HG02678 (cell line): ENCODE results near the gene SELENOW.
"Not testable (repeated sequence)": the region's sequence is repeated elsewhere in the genome, so short reads cannot be mapped to it uniquely, and the experiment has no call there.

ENCODE experiments used
- ATAC-seq: cut with Tn5 transposase; IDR thresholded peaks from one replicate; pipeline ENCODE4 v1.9.1; 2021; ENCODE audit warnings: mild to moderate bottlenecking, moderate library complexity; ENCODE audit not compliant: unreplicated experiment

Gene SELENOW

GRCh38 chr19:47778049-47778953, at the start of gene SELENOW:
Gene SELENOW (plus strand): TSS chr19:47778703. CDS start chr19:47778786, 83 bp downstream.
- ATAC-seq: peak; percentile 89

- ATAC-seq: no peak
These were observed 49.1 kb upstream of the SELENOW start for GRCh38 chr19:47729468-47729798.

- ATAC-seq: no peak
These were observed 48.5 kb upstream of the SELENOW start for GRCh38 chr19:47729799-47730520.

DNA sequence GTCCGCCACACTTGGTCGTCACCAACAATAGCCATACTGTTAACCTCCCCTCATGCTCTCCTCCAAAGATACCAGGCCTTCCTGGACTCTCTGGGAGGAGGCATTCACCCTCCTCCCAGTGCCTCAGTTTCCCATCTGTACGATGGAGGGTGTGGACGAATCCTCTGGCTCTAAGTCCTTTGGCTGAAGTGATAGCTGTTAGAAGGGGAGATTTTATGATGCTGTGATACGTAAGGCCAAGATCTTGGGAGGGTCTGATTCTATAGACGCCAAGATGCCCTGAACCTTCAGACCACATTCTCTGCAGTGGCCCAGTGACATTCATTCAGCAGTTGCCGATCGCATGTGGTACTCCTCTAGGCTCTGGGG, 48.0 kb upstream of the SELENOW start:
- ATAC-seq: no peak

- no peak for ATAC-seq
These were observed 47.6 kb upstream of the SELENOW start for GRCh38 chr19:47730910-47731309.

DNA sequence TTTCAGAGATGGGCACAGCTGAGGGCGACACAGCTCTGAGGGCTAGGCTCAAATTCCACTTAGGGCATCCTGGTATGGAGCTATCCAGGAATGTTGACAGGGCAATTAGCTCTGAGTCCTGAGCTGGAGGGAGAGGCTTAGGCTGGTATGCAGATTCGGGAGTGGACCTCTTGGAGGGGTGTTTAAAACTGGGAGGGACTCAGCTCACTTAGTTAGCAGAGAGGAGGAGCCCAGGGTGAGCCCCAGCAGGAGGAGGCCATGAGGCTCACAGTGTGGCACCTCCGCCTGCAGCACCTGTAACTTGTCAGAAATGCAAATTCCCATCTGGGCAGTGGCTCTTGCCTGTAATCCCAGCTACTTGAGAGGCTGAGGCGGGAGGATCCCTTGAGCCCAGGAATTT, 43.4 kb upstream of the SELENOW start:
- ATAC-seq: no peak

DNA sequence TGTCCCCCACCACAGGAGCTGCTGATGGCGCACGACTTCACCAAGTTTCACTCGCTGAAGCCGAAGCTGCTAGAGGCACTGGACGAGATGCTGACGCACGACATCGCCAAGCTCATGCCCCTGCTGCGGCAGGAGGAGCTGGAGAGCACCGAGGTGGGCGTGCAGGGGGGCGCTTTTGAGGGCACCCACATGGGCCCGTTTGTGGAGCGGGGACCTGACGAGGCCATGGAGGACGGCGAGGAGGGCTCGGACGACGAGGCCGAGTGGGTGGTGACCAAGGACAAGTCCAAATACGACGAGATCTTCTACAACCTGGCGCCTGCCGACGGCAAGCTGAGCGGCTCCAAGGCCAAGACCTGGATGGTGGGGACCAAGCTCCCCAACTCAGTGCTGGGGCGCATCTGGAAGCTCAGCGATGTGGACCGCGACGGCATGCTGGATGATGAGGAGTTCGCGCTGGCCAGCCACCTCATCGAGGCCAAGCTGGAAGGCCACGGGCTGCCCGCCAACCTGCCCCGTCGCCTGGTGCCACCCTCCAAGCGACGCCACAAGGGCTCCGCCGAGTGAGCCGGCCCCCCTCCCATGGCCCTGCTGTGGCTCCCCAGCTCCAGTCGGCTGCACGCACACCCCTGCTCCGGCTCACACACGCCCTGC, 37.5 kb upstream of the SELENOW start:
- no peak for ATAC-seq

DNA sequence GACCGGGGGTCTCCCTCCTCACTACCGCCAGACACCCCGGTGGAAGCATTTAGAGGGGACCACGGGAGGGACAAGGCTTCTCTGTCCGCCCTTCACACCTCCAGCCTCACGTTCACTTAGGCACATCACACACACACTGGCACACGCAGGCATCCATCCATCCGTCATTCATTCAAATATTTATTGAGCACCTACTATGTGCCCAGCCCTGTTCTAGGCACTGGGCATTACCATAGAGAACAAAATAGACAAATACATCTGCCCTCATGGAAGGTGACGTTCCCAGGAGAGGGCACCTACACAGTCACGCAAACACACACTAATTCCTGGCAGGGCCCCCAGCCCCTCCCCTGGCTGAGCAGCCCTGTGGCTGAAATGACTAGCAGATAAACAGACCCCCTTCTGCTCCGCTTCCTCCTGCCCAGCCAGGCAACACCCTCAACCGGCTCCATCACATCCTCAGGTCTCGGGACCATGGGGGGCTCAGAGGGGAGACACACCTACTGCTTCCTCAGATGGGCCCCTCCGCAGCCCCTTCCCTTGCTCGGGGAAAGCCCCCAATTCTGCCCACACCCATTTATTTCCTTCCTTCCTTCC, 36.9 kb upstream of the SELENOW start:
- ATAC-seq: no peak

GRCh38 chr19:47742634-47743033, 35.9 kb upstream of the SELENOW start:
- ATAC-seq: no peak

DNA sequence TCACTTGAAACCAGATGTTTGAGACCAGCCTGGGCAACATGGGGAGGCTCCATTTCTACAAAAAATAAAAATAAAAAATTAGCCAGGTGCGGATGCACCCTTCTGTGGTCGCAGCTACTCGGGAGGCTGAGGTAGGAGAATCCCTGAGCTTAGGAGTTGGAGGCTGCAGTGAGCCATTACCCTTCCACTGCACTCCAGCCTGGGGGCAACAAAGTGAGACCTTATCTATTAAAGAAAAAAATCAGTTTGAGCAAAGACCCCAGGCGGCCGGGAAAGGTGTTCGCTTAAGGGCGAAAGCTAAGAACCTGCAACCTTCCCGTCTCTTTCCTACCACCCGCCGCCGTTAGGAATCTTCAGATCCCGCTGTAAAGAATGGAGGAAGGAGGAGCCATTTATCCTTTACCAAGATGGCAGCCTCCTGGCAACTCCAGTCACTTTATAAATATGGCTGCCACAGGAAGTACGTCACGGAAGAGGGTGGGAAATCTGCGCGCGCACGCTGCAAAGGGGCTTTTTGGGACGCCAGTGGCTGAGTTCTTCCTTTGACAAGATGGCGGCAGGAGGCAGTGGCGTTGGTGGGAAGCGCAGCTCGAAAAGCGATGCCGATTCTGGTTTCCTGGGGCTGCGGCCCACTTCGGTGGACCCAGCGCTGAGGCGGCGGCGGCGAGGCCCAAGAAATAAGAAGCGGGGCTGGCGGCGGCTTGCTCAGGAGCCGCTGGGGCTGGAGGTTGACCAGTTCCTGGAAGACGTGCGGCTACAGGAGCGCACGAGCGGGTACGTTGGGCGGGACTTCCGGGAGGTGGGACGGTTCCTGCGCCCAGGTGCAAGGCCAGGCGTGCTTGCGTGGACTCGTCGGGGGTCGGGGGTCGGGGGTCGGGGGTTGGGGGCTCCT, 33.2 kb upstream of the SELENOW start, which contains the start of gene NOP53:
NOP53 (plus strand) TSS at position 537 of the 892 bp plus-strand sequence; CDS start at position 551, 14 bp downstream.
- peak; percentile 76 for ATAC-seq

DNA sequence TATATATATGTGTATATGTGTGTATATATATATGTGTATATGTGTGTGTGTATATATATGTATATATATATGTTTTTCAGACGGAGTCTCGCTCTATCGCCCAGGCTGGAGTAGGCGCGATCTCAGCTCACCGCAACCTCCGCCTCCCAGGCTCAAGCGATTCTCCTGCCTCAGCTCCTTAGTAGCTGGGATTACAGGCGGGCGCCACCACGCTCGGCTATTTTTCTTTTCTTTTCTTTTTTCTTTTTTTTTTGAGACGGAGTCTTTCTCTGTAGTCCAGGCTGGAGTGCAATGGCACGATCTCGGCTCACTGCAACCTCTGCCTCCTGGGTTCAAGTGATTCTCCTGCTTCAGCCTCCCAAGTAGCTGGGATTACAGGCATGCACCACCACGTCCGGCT, 32.4 kb upstream of the SELENOW start:
- ATAC-seq: not testable (repeated sequence)

DNA sequence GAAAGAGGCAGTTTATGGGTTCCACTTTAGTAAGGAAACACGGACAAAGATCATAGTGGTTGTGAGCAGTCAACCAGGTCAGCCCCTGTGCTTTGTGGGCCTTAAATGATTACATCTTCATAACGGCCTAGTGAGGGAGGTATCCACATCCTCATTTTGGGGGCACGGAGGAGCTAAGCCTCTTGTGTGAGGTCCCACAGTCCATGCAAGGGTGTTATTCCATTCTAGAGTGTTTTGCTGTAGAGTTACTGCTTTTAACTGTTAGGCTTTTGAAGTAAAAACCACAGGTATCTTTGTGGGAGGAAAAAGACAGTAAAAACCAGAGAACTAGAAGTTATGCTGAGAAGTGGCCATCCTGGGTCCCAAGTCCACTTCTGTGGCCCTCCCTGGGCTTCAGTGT, 29.2 kb upstream of the SELENOW start:
- no peak for ATAC-seq

- no peak for ATAC-seq
These were observed 27.8 kb upstream of the SELENOW start for GRCh38 chr19:47750752-47751151.

DNA sequence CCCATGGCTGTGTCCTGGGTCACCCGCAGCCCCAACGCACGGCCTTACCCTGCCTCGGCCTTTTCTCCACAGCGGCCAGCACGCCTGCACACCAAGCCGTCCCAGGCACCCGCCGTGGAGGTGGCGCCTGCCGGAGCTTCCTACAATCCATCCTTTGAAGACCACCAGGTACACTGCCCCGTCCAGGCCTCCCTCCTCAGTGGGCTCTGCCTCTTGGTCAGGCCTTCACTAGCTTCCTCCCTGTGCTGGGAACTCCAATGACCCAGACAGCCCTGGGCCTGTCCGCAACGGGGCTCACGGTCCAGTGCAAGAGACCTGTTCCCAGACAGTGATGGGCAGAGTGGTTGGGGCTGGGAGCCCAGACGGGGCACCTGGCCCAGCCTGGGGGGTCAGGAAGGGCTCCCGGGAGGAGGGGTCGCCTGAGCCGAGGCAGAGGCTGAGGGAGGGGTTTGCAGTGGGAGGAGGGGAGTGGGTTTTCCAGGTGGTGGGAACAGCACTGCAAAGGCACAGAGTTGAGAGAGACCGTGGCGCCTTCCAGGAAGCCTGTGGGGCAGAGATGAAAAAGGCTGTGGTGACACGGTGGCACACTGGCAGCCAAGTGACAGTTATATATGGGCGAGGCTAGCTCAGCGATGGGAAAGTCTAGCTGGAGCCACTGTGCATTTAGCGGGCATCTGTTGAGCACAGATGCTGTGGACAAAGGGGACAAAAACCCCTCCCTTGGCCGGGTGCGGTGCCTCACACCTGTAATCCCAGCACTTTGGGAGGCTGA, 25.9 kb upstream of the SELENOW start:
- no peak for ATAC-seq

DNA sequence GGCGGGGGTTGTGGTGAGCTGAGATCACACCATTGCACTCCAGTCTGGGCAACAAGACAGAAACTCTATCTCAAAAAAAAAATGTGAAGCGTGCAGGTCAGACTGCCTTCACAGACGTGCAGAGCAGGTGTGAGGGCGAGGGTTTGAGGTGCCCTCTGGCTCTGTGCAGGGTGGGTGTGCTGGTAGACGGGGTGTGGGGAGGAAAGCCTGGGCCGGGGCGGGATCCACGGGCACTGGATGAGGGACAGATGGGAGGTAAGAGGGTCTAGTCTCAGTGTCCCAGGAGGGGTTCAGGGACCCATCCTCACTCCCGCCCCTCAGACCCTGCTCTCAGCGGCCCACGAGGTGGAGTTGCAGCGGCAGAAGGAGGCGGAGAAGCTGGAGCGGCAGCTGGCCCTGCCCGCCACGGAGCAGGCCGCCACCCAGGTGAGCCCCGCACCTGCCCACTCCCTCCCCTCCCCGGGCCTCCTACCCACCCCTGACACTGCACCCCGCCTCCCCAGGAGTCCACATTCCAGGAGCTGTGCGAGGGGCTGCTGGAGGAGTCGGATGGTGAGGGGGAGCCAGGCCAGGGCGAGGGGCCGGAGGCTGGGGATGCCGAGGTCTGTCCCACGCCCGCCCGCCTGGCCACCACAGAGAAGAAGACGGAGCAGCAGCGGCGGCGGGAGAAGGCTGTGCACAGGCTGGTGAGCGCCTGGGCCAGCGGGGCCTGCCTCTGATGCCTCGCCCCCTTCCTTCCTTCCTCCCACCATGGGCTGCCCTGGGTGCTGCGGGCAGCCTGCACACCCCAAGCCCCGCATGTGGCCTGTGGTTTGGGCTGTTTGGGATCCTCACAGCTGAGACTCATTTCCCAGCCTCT, 24.1 kb upstream of the SELENOW start:
- ATAC-seq: no peak

- ATAC-seq: no peak
These were observed 23.3 kb upstream of the SELENOW start for GRCh38 chr19:47755065-47755761.

DNA sequence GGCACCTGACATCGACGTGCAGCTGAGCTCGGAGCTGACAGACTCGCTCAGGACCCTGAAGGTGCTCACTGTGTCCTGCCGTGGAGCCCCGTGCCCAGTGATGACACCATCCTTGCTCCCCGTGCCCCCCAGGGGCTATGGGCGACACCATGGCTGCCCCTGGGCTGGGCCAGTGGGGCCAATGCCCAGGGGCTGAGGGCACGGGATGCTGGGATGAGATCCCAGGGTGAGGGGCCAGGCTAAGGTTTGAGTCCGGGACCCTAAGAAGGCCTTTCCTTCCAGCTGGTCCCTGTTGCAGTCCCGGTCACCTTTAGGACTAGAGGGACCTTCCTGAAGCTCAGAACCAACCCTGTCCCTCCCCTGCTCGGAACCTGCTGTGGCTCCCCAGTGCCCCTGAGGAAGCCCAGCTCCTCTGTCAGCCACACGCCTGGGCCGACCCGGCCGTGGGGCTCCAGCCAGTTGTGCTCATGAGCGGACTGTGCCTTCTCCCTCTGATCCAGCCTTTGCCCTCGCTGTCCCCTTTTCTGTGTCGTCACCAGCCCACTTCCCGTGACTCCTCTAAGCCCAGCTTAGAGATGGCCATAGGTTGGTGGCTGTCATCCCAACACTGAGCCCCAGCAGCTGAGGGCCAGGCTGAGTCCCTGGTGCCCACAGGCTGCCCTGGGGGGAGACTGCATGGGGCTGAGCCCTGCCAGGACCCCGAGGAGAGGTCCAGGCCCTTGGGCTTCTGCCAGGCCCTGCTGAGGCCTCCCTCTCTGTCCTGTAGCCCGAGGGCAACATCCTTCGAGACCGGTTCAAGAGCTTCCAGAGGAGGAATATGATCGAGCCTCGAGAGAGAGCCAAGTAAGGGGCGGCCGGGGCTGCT, 22.5 kb upstream of the SELENOW start:
- no peak for ATAC-seq
